Measurements from ENCODE around the gene AAR2. TPM values are rescaled to one million over a fixed set of nuclear protein-coding genes. Genes with fewer than 3 reads are reported as not detected.
A peak's percentile ranks its signal among the peaks of the same experiment; 100 is the strongest.

The AAR2 gene
- total RNA-seq, 1 experiment from 2014 or later: 22.5 TPM

- H3K36me3 Mint-ChIP-seq: peaks cover 23% of the 10 kb centered on the region
- H3K4me3 Mint-ChIP-seq: peak overlapping the region; percentile 18; the same call in 1 of the 2 replicates
- POLR2A ChIA-PET: no interaction called here
Observed at GRCh38 chr20:36238760-36239159, 2.5 kb downstream of the AAR2 start.

More at GRCh38 chr20:36238760-36239159, 2.5 kb downstream of the AAR2 start:
- TF ChIP-seq CREM (CRISPR knock-in tag; IDR thresholded peaks at IDR 0.05) (no peak), ZNF396 (CRISPR knock-in tag; IDR thresholded peaks at IDR 0.05; ENCODE audit: borderline replicate concordance) (no peak), MLX (CRISPR knock-in tag; IDR thresholded peaks at IDR 0.05) (no peak), FOXK1 (CRISPR knock-in tag; IDR thresholded peaks at IDR 0.05) (no peak), ZNF281 (CRISPR knock-in tag; IDR thresholded peaks at IDR 0.05) (no peak), ZNF317 (CRISPR knock-in tag; IDR thresholded peaks at IDR 0.05; ENCODE audit: borderline replicate concordance, low read depth) (no peak), STAT6 (CRISPR knock-in tag; conservative IDR thresholded peaks at IDR 0.05; ENCODE audit: low read depth) (no peak), ERG (CRISPR knock-in tag; IDR thresholded peaks at IDR 0.05) (no peak), RORB (CRISPR knock-in tag; IDR thresholded peaks at IDR 0.05) (no peak), ZSCAN18 (CRISPR knock-in tag; IDR thresholded peaks at IDR 0.05) (no peak), ZNF425 (CRISPR knock-in tag; conservative IDR thresholded peaks at IDR 0.05) (no peak), ESRRA (CRISPR knock-in tag; IDR thresholded peaks at IDR 0.05; ENCODE audit: borderline replicate concordance) (no peak), ZNF532 (CRISPR knock-in tag; IDR thresholded peaks at IDR 0.05; ENCODE audit: borderline replicate concordance) (no peak)
- DNase-seq (ENCODE audit: low spot score) (no peak), ATAC-seq (no peak)
- CTCF ChIA-PET: no interaction called here
- no peak overlapping the region for H3K27ac Mint-ChIP-seq
- no peaks in the 10 kb centered on the region for H3K9me3 Mint-ChIP-seq
- H3K27me3 Mint-ChIP-seq (ENCODE audit: low read depth): no peaks in the 10 kb centered on the region; the same call in 1 of the 2 replicates
- peaks cover 12% of the 10 kb centered on the region for H3K4me1 Mint-ChIP-seq
